Transverse colon (tissue), 4 donors: ENCODE data around the gene TMEM129.

ENCODE experiments used
- CTCF ChIP-seq, 5 experiments: fragments of 200-600 bp in 3 of 5; fragments of 450-650 bp in 2 of 5; sonication (generic) in 3 of 5; IDR thresholded peaks; 1 replicate in 2 of 5; 2 replicates in 3 of 5; pipeline ENCODE4 v1.5.1; 2016 to 2017; ENCODE audit warnings: antibody characterized with exemption in 5 of 5, inconsistent platforms in 3 of 5, mild to moderate bottlenecking in 2 of 5, moderate library complexity in 1 of 5
- EP300 ChIP-seq: sonication (generic); formaldehyde crosslinking; IDR thresholded peaks from one replicate; pipeline ENCODE4 v1.6.1; 2017; ENCODE audit warnings: antibody characterized with exemption, low read depth
- POLR2A ChIP-seq: fragments of 450-650 bp; IDR thresholded peaks from one replicate; pipeline ENCODE4 v1.6.1; 2016; ENCODE audit warnings: antibody characterized with exemption, mild to moderate bottlenecking, moderate library complexity
- POLR2AphosphoS5 ChIP-seq, 3 donors: sonication (generic); formaldehyde crosslinking; IDR thresholded peaks; one replicate each; pipeline ENCODE4 v1.6.1; 2016; ENCODE audit warnings: antibody characterized with exemption in 3 of 3

GRCh38 chr4:1754336-1754735 lies 33.2 kb upstream of the TMEM129 start:
- TF ChIP-seq POLR2A (no peak), CTCF (IDR thresholded peaks at IDR 0.05) (no peak), POLR2AphosphoS5 (IDR thresholded peaks at IDR 0.05) (no peak), EP300 (no peak)
